IPS-NIHi7 (cell line): ENCODE data around the gene PCDH17.

ENCODE experiments used
- DNase-seq: peaks from one replicate; pipeline ENCODE4 v3.0.0; 2012; ENCODE audit warnings: mixed read lengths; ENCODE audit errors: extremely low spot score

PCDH17 gene

DNA sequence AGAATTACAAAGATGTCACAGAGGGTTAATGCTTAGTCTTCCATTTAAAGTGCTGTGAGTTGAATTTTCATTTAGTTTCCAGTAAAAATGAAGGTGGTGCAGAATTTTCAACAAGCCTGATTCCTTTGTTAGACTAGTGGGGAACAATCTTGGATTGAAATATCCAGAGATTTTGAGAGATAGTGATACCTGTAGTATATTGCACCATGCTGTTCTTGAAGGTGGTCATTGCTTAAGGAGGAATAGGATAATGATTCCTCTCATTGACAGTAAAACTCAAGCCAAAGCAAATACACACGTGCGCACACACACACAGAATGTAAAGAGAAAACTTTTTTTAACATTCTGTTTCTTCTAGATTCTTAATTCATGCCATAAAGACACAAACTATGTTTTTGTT is 5.3 kb downstream of the PCDH17 start:
- DNase-seq = no peak

DNA sequence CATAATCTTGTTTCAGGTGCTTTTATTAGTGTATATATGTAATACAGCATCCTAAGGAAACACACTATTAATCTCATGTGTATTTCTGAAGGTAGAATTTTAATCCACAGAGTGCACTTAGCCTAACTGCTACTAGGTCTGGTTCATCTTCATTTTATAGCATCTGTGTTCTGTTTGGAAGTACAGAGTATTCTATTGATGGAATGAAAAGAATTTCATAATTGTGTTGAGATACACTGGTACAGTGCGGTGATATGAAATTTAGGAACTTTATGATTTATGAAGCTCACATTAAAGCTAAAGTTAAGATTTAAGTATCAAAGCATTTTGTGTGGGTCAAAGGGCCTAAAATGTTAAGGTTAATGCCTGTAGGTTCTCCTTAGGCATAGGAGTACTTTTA is 6.0 kb downstream of the PCDH17 start:
- DNase-seq = no peak

- DNase-seq = no peak
These were observed 6.8 kb downstream of the PCDH17 start for GRCh38 chr13:57638186-57638890.

GRCh38 chr13:57640607-57641006 is 9.1 kb downstream of the PCDH17 start:
- DNase-seq = no peak

- no peak for DNase-seq
These were observed 9.5 kb downstream of the PCDH17 start for GRCh38 chr13:57641051-57641450.

DNA sequence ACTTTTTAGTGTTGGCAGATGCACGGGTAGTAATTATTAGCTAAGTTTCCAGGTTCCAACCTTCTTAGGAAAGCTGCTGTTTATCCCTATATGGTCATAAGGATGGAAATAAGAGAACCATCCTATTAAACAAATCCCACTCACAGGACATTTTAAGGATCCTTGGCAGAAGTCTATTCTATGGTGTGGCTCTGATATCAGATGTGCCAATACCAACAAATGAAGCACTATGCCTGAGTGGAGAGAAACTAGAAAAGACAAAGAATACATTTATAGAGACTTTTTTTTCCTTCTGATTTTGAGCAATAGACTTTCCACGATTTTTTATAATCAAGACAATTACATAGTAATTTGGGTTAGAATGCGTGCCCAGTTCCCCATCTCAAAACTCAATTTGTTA is 12.6 kb downstream of the PCDH17 start:
- DNase-seq = no peak

GRCh38 chr13:57653229-57653989 is 21.9 kb downstream of the PCDH17 start:
- DNase-seq = no peak

DNA sequence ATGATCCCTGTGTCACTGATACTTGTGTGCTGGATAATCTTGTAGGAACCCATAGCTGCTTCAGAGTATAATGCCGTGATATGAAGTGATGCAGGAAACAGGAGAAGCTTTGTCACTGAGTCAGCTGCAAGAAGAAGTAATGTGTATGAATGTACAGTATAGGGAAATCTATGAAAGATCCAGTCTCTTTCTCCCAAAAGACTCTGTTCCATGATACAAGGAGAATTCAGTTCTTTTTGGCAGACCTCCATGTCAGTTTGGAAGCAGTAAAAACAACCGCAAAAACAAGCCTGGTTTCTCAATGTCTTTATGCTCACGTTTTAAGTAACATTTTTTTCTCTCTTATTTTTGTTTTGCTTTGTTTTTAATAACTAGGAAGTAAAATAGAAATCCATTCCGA is 33.9 kb downstream of the PCDH17 start:
- no peak for DNase-seq

DNA sequence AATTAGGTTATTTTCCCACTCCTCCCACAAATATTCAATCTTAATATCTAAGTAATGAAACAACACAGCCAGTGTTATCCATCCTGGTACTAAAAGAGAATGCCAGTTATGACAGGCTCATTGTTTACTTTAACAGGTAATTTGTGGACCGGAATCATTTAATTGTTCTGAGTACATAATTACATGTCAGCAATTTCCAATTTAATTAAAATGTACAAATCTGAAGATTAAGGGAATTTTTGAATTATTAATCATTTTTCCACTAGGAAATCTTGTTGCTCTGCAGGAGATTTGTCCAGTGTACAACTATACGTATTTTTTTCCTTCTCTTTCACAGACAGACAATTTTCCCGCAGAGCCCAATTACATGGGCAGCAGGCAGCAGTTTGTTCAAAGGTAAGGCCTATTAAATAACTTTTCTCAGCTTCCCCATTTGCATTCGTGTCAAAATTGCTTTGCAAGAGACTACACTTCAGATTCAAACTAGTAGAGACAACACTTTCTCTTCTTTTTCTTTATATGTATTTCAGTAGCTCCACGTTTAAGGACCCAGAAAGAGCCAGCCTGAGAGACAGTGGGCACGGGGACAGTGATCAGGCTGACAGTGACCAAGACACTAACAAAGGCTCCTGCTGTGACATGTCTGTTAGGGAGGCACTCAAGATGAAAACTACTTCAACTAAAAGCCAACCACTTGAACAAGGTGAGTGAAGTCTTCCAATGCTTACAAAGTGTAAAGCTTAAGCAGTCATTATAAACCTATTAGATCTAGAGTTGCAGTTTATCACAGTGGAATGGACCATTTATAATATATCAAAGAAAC is 34.8 kb downstream of the PCDH17 start:
- DNase-seq = no peak

GRCh38 chr13:57672168-57672567 is 40.6 kb downstream of the PCDH17 start:
- no peak for DNase-seq

DNA sequence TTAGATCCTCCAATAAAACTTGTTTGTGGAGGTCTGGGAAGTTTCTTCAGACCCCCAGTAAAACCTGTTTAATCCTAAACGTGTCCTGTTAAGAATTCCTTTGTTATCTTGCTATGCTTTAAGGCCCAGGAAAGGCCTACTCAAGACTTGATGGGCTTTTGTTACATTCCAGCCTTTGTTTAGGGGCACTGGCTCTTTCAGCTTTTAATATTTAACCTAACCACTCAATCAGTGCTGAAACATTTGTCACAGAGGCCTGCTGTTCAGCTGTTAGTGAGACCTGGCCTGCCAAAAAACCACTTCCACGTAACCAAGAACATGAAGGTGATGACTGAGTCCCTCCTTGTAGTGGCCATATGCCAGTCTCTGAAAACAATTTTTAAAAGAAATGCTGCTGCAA is 41.7 kb downstream of the PCDH17 start:
- DNase-seq = no peak

GRCh38 chr13:57675526-57675925 is 44.0 kb downstream of the PCDH17 start:
- no peak for DNase-seq

DNA sequence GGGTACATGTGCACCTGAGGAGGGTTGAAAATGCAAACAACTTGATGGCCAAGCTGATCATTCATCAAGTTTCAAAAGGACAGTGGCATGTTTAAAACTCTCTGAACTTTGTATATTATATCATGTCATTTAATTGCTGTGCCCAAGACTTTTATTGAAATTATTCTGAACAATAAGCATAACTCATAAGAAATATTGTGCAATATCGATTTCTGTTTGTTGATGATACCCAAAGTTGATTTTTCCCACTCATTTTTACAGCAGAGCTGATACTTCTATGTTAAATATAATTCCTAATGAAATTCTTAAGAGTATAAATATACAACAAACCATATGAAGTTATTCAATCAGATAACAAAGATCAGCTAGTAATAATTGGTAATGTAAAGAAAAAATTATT is 49.1 kb downstream of the PCDH17 start:
- DNase-seq = no peak

GRCh38 chr13:57682128-57682716 is 50.7 kb downstream of the PCDH17 start:
- peak; percentile 8 for DNase-seq

DNA sequence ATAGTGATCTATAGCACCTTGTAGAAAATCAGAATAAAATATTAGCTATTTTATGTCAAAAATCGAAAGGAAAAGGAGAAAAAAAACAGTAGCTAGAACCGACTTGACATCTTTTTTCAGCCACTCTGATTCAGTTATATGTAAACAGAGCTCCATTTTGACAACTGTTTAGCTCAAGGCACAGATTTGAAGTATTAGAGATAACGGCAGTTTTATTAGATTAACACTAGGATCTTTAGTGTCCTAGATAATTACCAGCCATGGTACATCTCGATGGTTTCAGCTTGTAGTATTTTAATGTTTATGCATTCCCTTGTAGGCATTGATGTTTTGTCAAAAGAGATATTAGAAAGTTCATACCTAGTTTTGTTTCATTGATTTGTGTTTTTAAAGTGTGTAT is 67.3 kb downstream of the PCDH17 start:
- DNase-seq = no peak

DNA sequence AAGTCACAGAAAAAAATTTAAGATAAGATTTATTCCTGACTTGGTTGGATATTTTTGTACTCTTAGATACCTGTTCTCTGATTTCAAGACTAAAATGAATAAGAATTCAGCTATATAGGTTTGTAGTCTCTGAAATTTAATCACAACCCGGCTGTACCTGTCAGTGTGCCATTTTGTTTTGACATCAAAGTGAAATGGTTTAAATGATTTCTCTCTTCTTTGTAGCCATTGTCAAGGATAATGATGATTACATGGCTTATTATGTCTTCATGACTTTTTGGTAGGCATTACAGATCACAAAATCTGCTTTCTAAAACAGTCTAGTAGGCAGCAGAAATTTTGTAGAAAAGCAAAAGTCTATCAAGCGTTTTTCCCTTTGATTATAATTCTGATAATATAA is 72.5 kb downstream of the PCDH17 start:
- DNase-seq = no peak

DNA sequence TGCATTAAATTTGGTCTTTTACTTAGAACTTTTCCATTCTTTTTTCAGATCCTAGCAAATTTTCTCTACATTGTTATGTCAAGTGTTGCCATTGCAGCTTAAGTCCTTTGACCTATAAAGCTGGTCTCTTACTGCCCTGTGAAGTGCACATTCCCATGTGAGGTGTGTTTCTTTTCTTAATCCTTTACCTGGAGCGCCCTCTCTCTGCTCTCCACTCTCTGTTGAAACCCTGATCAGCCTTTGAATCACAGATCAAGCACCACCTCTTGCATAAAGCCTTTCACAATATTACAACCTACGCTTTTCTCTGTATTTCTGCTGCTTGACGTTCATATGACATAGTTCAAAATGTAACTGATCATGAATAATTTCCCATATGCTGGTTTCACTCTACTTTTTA is 84.8 kb downstream of the PCDH17 start:
- peak; percentile 45 for DNase-seq

GRCh38 chr13:57724486-57725272 is 93.1 kb downstream of the PCDH17 start:
- DNase-seq = no peak

GRCh38 chr13:57725480-57725879 is 93.9 kb downstream of the PCDH17 start:
- no peak for DNase-seq

- no peak for DNase-seq
These were observed 95.4 kb downstream of the PCDH17 start for GRCh38 chr13:57726981-57727380.

DNA sequence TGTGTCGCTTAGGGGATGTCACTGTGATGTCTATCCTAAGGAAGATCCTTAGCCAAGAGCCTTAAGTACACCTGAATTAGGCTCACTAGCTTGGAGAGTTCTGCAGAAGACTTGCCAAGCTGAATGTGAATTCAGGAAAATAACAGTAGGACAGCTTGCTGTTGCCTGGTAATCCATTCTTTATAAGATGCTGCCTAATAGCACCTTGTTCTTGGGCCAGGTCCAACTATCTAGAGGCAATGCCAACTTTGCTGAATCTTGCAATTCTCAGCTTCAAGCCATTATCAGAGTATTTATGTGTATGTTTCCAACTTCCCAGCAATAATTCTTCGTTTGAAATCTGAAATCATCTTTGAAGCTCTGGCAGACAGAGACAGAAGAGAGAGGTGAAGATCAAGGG is 102.8 kb downstream of the PCDH17 start:
- DNase-seq = no peak
